Measurements from ENCODE around the gene BRD9. TPM values are rescaled to one million over a fixed set of nuclear protein-coding genes. Genes with fewer than 3 reads are reported as not detected.
A peak's percentile ranks its signal among the peaks of the same experiment; 100 is the strongest.

The BRD9 gene
- total and polyA plus RNA-seq, 2 donors (not counting 3 experiments of a cell fraction or from before 2014, with no cell fraction given): 17.6 to 67.6 TPM

GRCh38 chr5:855771-856530 lies 36.6 kb downstream of the BRD9 start:
- dilution Hi-C loops (cut with MboI; ENCODE audit: extremely low pct_ligation_motif_present, low sequenced_read_pairs): no loop called here
- ChIA-PET POLR2A (no interaction called here), CTCF (no interaction called here)
- intact Hi-C loops (cut with micrococcal nuclease): no loop called here
- Histone ChIP-seq H4K20me1 (replicated peaks; ENCODE audit: control insufficient read depth, extremely low read depth, insufficient read depth, low read length) (no peaks in the 10 kb centered on the region), H3K27me3 (ENCODE audit: control insufficient read depth in 2 of 2, insufficient read depth in 2 of 2, low read length in 2 of 2) (no peaks in the 10 kb centered on the region), H3K9ac (replicated peaks; ENCODE audit: extremely low read depth, insufficient read depth, low read length) (no peak overlapping the region), H3K4me3 (replicated peaks in 1 of 3; ENCODE audit: insufficient read depth in 1 of 3, low read depth in 1 of 3, low read length in 3 of 3) (no peak overlapping the region), H3K9me1 (replicated peaks; ENCODE audit: control insufficient read depth, extremely low read depth, insufficient read depth, low read length) (no peaks in the 10 kb centered on the region), H3K4me1 (ENCODE audit: control insufficient read depth, extremely low read depth, insufficient read depth, low read length) (no peaks in the 10 kb centered on the region), H2AFZ (ENCODE audit: low read depth, low read length) (no peak overlapping the region), H3K79me2 (ENCODE audit: control insufficient read depth, insufficient read depth, low read length) (no peaks in the 10 kb centered on the region), H3K4me2 (ENCODE audit: insufficient read depth, low read length) (no peak overlapping the region), H3K27ac (ENCODE audit: insufficient read depth, low read depth, low read length) (no peak overlapping the region), H3K9me3 (replicated peaks; ENCODE audit: control insufficient read depth, insufficient read depth, low read length) (no peaks in the 10 kb centered on the region), H3K36me3 (ENCODE audit: control insufficient read depth in 2 of 2, extremely low read depth in 1 of 2, insufficient read depth in 2 of 2, low read length in 2 of 2) (no peaks in the 10 kb centered on the region)
- peak; percentile 46 for FAIRE-seq
- DNase-seq (ENCODE audit: low read depth, low spot score): no peak
- TF ChIP-seq MAX (IDR thresholded peaks at IDR 0.05; ENCODE audit: insufficient read depth, insufficient read length) (no peak), CTCF (IDR thresholded peaks at IDR 0.05; ENCODE audit: extremely low read depth in 1 of 2, insufficient read depth in 1 of 2, low read depth in 1 of 2, low read length in 2 of 2) (no peak), EZH2 (IDR thresholded peaks at IDR 0.05; ENCODE audit: borderline replicate concordance, low read depth, low read length, severe bottlenecking) (no peak), MYC (IDR thresholded peaks at IDR 0.05; ENCODE audit: low read depth, low read length) (no peak), FOS (IDR thresholded peaks at IDR 0.05; ENCODE audit: borderline replicate concordance, insufficient read depth, low read length) (no peak), POLR2AphosphoS5 (IDR thresholded peaks at IDR 0.05; ENCODE audit: insufficient read depth, low read depth, low read length) (no peak), POLR2A (IDR thresholded peaks at IDR 0.05; ENCODE audit: low read depth, low read length) (no peak), GATA2 (IDR thresholded peaks at IDR 0.05; ENCODE audit: insufficient read depth, insufficient read length, low read depth, low read length) (no peak), JUN (IDR thresholded peaks at IDR 0.05; ENCODE audit: borderline replicate concordance, insufficient read depth, insufficient read length, low read depth) (no peak)
- no TSS peak for BruUV-seq (replicated peaks)

All from endothelial cell of umbilical vein (primary cell).